ENCODE data around the gene STAU1.

DNA sequence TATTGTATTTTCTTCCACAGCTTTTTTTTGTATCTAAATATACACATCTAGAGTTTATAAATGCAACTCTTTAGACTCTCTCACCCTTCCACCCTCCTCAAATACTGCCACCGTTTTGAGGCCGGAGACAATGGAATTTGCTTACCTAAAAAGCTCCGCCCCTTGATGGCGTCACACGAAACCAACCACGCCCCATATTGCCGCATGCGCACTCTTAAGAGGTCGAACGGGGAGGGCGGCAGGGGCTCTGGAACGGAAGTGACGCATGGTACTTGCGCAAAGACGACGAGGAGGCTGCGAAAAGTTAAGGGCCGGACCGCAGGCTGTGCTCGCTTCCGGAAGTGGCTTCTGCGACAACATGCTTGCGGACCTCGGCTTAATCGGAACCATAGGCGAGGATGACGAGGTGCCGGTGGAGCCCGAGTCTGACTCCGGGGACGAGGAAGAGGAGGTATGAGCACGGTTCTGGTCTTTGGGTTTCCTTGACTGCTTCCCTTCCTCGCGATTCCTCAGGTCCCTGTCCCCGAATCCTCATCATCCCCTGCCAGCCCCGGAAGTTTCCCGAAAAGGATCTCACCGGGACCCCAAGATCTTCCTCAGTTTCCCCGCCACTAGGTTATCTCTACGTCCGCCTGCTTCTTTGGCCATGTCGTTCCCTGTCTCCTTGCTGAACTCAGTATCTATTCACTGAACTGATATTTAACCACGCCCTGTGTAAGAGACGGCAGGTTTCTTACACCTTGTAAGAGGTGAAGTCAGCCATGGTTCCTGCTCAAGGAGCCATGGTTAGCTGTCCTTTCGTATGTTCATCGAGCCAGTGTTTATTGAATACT is 31.2 kb upstream of the STAU1 start, which contains the start of gene DDX27:
- TF ChIP-seq, protein P1, sequence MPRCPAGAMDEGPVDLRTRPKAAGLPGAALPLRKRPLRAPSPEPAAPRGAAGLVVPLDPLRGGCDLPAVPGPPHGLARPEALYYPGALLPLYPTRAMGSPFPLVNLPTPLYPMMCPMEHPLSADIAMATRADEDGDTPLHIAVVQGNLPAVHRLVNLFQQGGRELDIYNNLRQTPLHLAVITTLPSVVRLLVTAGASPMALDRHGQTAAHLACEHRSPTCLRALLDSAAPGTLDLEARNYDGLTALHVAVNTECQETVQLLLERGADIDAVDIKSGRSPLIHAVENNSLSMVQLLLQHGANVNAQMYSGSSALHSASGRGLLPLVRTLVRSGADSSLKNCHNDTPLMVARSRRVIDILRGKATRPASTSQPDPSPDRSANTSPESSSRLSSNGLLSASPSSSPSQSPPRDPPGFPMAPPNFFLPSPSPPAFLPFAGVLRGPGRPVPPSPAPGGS (IDR thresholded peaks at IDR 0.05; ENCODE audit: borderline replicate concordance, insufficient read depth, low read depth, low read length, poor library complexity, severe bottlenecking) = no peak
- TF ChIP-seq ETV6 (conservative IDR thresholded peaks at IDR 0.05 in 1 of 2, IDR thresholded peaks at IDR 0.05 in 1 of 2; ENCODE audit: borderline replicate concordance in 1 of 2, low read depth in 1 of 2) (no peak), TCF7 (IDR thresholded peaks at IDR 0.05; ENCODE audit: borderline replicate concordance) (no peak), POLR2AphosphoS5 (IDR thresholded peaks at IDR 0.05; ENCODE audit: low read length) (peak; percentile 94), POLR2A (IDR thresholded peaks at IDR 0.05; ENCODE audit: low read depth, low read length) (peak; percentile 97), ZNF24 (IDR thresholded peaks at IDR 0.05) (no peak), CHD2 (IDR thresholded peaks at IDR 0.05; ENCODE audit: borderline replicate concordance, low read depth, low read length) (no peak), RUNX3 (IDR thresholded peaks at IDR 0.05; ENCODE audit: low read length) (peak; percentile 93), USF1 (IDR thresholded peaks at IDR 0.05; ENCODE audit: borderline replicate concordance, extremely low read length, insufficient read depth, low read depth, low read length) (no peak)
- TF ChIP-seq, protein P2, sequence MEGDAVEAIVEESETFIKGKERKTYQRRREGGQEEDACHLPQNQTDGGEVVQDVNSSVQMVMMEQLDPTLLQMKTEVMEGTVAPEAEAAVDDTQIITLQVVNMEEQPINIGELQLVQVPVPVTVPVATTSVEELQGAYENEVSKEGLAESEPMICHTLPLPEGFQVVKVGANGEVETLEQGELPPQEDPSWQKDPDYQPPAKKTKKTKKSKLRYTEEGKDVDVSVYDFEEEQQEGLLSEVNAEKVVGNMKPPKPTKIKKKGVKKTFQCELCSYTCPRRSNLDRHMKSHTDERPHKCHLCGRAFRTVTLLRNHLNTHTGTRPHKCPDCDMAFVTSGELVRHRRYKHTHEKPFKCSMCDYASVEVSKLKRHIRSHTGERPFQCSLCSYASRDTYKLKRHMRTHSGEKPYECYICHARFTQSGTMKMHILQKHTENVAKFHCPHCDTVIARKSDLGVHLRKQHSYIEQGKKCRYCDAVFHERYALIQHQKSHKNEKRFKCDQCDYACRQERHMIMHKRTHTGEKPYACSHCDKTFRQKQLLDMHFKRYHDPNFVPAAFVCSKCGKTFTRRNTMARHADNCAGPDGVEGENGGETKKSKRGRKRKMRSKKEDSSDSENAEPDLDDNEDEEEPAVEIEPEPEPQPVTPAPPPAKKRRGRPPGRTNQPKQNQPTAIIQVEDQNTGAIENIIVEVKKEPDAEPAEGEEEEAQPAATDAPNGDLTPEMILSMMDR (IDR thresholded peaks at IDR 0.05 in 2 of 3, conservative IDR thresholded peaks at IDR 0.05 in 1 of 3; ENCODE audit: control insufficient read depth in 2 of 3, extremely low read depth in 1 of 3, insufficient read depth in 1 of 3, low read depth in 3 of 3, low read length in 3 of 3) = no peak
